GM12874 (cell line): Measurements from ENCODE around the gene MTR.

ENCODE experiments used
- TF ChIP-seq, protein P1 (sequence below): IDR thresholded peaks from 2 replicates; pipeline ENCODE4 v1.5.1; 2011; ENCODE audit warnings: low read depth, mild to moderate bottlenecking, control low read depth, low read length, moderate library complexity; ENCODE audit not compliant: insufficient read depth

MTR gene

DNA sequence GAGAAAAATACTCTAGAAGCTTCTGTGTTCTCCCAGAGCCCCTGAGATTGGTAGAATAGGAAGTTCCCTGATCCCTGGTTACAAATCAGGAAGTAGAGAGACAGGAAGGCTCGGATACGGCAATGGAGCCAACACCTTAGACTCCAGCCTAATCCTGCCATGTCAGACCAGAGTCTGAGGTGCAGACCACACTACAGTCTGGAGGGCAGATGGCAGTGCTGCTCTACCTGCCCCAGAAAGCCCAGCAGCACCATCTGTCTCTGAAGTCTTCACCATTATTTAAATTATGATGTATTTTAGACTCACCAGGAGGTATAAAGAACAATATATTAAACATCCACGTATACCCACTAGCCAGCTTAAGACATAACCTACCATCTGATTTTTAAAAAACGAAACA lies 93.0 kb downstream of the MTR start:
- TF ChIP-seq, protein P1, sequence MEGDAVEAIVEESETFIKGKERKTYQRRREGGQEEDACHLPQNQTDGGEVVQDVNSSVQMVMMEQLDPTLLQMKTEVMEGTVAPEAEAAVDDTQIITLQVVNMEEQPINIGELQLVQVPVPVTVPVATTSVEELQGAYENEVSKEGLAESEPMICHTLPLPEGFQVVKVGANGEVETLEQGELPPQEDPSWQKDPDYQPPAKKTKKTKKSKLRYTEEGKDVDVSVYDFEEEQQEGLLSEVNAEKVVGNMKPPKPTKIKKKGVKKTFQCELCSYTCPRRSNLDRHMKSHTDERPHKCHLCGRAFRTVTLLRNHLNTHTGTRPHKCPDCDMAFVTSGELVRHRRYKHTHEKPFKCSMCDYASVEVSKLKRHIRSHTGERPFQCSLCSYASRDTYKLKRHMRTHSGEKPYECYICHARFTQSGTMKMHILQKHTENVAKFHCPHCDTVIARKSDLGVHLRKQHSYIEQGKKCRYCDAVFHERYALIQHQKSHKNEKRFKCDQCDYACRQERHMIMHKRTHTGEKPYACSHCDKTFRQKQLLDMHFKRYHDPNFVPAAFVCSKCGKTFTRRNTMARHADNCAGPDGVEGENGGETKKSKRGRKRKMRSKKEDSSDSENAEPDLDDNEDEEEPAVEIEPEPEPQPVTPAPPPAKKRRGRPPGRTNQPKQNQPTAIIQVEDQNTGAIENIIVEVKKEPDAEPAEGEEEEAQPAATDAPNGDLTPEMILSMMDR = no peak

DNA sequence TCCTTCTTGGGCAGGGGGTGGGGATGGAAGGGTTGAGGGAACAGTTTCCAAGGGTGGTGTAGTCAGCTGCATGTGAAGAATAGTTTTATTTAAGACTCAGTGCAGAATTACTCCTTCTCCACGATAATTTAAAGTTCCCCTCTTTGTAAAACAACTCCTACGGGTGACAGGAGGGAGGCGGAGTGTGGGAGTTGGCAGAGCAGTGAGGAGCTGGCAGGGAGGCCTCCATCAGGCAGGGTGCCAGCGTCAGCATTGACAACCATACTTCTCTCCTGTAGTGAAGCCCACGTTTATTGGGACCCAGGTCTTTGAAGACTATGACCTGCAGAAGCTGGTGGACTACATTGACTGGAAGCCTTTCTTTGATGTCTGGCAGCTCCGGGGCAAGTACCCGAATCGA lies 93.8 kb downstream of the MTR start:
- TF ChIP-seq, protein P1 = no peak

DNA sequence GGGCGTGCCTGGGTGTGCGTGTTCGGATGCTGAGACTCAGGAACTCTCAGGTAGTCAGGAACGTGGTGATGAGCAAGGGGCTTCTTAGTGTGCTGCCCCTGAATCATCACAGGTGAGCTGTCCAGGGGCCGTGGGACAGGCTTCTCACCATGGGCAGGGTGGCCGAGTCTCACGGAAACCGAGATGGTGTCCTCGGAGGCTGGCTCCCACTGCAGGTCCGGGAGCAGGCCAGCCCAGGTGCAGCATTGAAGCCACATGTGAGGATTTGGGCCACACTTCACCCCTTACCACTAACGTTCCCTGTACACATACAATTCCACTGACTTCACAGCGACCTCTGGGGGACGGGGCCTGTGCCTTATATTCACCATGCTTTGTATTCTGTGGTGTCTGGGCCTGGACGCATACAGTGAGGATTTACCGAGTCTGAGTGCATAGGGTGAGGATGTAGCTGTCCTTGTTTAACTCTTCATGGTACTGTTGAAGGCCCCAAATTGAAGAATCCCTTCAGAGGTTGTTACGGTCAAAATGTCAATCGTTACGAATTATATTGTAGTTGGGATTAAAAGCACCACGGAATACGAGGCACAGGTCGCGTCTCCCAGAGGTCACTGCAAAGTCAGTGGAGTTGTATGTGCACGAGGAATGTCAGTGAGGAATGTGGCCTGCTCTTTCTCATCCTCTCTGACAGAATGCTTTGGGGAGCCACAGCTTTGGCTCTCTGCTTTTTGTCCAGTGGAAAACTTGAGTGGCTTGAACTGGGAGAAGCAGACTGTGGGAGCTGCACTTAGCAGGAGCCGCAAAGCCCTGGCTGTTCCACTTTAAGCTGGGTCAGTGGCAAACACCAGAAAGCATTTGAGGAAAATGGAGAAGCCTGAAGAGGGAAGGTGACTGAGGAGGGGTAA lies 95.3 kb downstream of the MTR start:
- TF ChIP-seq, protein P1 = no peak

- TF ChIP-seq, protein P1 = no peak
Measured at GRCh38 chr1:236893626-236894545, 98.8 kb downstream of the MTR start.

GRCh38 chr1:236895665-236896387 lies 100.7 kb downstream of the MTR start:
- TF ChIP-seq, protein P1 = no peak

DNA sequence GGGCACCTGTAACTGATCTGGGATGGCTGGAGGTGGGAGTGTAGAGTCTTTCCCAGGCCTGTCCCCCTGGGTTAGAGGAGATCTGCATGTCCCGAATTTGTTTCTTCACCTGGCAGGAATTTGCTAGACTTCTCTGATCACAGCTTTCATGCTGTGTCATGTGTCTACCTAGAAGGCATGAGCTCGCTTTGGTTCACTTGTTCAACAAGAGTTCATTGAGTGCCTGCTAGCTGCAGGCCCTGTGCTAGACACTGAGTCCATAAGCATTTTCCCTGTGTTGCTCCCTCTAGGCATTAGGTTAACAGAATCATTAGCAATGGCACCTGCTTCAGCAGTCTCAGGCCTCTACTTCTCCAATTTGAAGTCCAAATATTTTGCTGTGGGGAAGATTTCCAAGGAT lies 101.6 kb downstream of the MTR start:
- TF ChIP-seq, protein P1 = no peak
